Measurements from ENCODE around the gene QTRT2.

Gene QTRT2

DNA sequence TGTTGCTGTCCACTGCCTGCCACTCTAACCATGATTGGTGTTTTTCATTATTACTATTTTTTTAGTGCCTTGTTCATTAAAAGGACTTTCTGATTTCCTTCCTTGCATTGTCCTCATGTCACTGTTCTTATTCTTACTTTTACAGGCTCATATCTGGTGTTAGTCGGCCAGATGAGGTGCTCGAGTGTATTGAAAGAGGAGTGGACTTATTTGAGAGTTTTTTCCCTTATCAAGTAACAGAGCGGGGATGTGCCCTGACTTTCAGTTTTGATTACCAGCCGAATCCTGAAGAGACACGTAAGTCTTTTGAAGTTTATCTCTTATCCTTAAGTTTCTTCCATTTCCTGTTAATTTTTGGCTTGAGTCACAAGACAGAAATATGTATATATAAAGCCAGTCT is 23.2 kb downstream of the QTRT2 start:
- DNase-seq (ENCODE audit: low spot score) = no peak

DNA sequence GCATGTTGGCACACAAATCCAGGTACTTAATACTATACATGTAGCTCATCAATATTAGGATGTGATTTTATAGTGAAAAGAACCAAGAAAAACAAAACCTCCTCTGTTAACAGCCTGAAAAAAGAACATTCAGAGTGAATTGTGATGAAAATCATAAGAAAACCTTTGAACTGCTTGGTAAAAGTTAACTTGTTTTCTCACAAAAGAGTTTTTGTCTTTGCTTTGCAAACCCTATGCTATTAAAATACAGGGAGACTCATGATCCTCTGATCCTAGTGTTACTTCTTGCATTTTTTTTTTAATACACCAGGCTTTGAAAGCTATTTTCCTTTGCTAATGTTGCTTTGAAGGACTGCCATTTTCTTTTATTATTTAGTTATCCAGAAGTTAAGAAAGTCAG is 23.7 kb downstream of the QTRT2 start:
- no peak for DNase-seq (ENCODE audit: low spot score)

DNA sequence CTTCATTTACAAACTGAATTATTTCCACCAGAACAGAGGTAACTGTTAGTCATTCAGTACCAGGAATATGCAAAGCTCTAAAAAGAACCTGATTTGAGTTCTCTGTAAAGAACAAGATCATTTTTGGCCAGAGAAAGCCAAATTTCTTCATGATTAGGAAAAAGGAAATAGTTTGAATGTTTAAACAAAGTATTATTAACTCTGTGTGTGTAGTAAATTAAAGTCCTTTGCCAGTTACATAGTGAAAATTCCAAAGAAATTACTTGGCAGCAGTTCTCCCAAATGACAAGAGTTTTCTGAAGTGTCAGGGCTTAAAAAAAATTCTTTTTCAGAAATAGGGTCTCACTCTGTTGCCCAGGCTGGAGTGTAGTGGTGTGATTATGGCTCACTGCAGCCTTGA is 24.5 kb downstream of the QTRT2 start:
- DNase-seq (ENCODE audit: low spot score) = no peak

DNA sequence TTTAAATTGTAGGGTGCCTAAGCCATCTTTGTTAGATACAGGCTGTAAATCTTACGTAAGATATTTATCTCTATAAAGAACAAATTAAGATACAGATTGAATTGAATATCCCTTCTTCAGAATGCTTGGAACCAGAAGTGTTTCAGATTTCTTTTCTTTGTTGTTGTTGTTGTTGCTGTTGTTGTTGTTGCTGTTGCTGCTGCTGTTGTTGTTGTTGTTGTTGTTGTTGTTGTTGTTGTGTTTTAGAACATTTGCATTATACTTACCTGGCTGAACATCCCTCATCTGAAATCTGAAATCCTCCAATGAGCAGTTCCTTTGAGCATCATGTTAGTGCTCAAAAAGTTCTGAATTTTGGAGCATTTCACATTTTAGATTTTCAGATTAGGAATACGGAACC is 26.6 kb downstream of the QTRT2 start:
- no peak for DNase-seq (ENCODE audit: low spot score)

DNA sequence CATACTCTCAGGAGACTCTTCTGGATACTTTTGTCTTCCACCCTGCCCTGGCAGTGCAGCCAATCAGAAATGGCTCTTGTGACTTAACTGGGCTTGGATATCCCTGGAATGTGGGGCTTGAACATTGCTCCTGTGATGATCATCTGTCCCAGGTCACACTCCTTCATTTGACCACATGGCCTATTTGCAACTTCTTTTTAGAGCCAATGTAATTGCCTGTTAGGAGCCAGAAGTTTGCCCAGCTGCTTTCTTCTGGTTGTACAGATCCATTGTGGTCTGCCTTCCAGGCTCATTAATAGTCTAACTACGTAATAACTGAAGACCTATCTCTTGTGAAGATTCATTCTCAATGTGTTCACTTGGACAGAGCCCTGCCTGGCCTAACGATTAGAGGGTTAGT is 29.8 kb downstream of the QTRT2 start:
- no peak for DNase-seq (ENCODE audit: low spot score)

DNA sequence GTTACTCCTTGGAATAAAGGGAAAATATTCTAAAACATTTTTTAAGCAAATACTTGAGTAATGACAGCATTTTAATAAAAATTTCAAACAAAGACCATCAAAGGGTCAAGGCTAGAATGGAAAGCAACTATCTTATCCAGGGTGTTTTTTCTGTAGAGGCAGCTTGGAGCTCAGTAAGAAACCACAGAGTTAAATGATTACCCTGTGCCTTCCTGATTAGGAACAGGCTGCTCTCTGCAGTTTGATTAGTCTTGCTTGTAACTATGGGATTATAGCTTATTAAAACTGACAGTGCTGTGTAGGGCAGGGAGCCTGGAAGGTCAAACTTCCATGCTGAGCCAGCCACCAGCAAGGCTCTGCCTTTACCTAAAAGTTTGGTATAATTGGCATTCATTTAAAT is 33.1 kb downstream of the QTRT2 start:
- no peak for DNase-seq (ENCODE audit: low spot score)

DNA sequence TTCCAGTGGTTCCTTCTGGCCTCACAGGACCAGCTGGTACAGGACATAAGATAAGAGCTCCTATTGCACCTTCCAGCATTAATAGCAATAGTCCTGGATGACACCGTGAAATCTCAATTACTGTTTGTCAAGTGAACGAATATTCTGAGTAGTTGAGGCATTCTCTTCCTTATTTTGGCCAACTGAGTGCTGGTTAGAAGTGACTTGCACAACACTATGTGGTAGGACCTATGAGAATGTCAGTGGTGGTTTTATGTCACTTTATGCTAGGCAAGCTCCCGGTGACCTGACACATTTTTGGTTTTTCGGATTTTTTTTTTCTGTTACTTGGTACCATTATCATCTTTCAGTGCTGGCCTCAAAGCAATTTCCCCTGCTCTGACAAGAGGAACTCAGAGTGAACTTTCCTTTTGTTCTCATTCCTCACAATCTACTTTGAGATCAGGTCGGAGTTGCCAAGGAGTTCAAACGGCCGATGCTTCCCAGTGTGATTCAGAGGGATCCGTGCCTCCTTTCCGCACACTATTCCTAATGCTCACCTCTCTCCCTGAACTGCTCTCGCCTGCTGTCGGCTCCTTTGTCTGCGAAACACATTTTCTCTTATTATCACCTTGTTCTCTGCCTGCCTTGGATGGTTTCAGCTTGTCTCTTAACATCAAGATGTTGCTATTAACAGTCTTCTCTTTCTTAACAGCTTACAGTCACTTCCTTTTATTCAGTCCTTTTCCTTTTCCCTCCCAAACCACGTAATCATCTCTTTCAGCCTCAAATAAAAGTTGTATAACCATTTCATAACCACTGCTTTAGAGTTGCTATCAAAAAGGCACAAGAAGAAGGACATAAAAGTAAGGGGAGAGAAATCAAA is 35.8 kb downstream of the QTRT2 start:
- no peak for DNase-seq (ENCODE audit: low spot score)

DNA sequence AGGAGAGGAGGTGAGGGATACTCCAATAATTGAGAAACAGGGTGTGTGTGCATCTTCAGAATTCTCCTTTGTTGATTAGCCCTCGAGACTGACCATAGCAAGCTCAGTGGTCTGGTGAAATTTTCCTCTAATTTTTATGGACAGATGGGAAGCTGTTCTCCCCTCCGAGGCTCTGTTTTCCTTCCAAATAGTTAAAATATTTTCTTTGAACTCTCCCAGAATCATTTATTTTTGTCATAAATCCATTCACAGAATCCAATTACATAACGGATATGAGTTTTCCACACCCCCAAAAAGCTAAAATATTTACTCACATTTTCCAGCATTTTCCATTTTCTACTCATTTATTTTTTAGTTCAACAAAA is 36.5 kb downstream of the QTRT2 start:
- no peak for DNase-seq (ENCODE audit: low spot score)

DNA sequence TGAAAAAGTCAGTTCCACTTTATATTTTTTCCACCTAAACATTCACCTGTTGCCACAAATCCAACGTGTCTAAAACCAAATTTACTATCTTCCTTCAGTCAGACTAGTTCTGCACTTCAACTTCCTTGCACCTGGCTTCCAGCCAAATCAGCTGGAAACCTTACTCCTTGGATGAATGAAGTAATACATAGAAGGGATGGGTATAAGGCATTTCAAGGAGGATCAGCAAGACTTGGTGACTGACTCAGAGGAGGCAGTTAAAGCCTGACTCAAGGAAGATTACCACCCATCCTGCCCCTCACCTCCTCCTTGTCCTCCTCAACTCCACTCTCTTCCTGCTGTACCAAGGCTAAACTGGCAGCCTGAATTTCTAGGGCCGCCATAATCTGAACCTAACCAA is 37.1 kb downstream of the QTRT2 start:
- DNase-seq (ENCODE audit: low spot score) = peak; percentile 22

DNA sequence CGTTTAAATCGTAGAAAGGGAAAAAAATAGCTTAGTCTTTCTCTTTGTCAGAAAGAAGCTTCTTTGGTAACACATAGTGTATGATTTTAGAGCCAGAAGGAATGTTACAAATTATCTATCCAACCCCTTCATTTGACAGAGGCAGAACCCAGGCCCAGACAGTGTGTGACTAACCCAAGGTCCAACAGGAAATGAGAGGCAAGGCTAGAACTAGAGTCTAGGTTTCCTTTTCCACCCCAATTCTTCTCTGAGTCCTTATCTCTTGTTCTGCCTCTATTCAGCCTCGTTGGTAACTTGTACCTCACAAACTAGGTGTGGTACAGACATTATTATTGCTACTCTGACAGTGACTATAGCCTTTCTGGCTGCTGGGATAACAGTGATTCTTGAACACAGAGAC is 39.3 kb downstream of the QTRT2 start:
- DNase-seq (ENCODE audit: low spot score) = no peak

DNA sequence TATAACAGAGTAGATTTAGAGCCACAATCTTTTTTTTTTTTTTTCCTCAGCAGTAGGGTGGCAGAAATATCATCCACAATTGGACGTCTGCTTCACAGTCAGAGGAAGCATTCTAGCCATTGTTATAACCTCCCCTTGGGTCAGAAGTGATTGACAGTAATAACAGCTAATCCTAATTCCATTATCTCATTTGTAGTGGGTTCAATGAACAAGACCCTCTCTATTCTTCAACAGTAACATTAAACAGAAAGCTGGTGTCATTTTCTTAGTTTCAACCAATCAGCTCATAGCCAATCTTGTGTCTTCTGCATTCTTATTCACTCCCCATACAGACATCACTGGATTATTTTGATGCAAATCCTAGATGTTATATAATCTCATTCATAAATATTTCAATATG is 44.6 kb downstream of the QTRT2 start:
- no peak for DNase-seq (ENCODE audit: low spot score)

DNA sequence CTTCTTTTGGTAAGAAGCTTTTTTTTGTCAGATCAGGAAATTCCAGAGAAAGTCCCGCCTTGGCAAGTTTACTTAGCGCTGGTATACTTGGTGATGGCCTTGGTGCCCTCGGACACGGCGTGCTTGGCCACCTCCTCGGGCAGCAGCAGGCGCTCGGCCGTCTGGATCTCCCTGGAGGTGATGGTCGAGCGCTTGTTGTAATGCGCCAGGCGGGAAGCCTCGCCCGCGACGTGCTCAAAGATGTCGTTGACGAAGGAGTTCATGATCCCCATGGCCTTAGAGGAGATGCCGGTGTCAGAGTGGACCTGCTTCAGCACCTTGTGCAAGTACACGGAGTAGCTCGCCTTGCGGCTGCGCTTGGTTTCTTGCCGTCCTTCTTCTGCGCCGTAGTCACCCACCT is 46.6 kb downstream of the QTRT2 start:
- DNase-seq (ENCODE audit: low spot score) = no peak

DNA sequence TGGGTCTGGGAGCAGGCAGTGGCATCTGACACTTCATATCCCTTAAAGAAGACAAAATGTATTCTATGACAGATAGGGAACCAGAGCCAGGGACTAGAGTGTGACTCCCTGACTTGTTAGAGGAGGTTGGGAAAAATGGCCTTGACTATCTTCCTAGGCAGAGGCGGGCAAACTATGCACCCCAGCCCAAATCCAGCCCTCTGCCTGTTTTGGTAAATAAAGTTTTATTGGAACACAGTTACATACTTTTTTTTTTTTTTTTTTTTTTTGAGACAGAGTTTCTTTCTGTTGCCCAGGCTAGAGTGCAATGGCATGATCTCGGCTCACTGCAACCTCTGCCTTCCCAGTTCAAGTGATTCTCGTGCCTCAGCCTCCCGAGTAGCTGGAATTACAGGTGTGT is 47.3 kb downstream of the QTRT2 start:
- no peak for DNase-seq (ENCODE audit: low spot score)

DNA sequence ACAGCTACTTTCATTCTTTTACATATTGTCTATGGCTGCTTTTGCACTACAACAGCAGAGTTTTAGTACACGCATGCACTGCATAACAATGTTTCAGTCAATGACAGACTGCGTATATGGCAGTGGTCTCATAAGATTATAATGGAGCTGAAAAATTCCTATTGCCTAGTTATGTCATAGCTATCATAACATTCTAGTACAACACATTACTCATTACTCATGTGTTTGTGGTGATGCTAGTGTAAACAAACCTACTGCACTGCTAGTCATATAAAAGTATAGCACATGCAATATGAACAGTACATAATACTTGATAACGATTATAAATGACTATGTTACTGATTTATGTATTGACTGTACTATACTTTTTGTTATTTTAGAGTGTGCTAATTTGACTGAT is 47.9 kb downstream of the QTRT2 start:
- no peak for DNase-seq (ENCODE audit: low spot score)

DNA sequence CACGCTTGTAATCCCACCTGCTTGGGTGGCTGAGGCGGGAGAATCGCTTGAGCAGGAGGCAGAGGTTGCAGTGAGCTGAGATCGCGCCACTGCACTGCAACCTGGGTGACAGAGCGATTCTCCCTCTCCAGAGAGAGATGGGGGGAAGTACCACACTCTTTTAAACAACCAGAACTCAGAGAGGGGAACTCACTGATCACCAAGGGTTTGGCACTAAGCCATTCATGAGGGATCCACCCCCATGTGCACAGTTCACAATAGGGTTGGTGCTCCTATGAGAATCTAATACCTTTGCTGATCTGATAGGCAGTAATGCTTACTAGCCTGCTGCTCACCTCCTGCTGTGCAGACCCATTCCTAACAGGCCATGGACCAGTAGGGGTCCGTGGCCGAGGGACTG is 51.6 kb downstream of the QTRT2 start:
- DNase-seq (ENCODE audit: low spot score) = no peak

DNA sequence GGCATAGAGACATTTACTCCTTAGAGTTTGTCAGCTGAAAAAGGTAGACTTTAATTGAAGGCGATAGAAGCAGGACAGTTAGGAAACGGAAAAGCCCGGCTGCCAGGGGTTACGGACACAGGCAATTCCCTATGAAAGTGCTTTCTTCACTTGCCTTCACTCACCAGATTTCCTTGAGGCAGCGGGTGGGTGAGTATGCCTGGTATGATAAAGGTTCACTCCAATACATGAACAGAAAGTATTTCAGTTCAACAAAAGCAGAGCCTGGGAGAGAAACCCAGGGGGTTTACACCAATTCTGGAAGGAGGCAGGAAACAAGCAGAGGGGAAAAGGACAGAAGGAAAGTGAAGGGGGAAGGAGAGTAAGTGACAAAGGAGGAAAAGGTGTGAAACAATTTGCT is 53.9 kb downstream of the QTRT2 start:
- DNase-seq (ENCODE audit: low spot score) = no peak

DNA sequence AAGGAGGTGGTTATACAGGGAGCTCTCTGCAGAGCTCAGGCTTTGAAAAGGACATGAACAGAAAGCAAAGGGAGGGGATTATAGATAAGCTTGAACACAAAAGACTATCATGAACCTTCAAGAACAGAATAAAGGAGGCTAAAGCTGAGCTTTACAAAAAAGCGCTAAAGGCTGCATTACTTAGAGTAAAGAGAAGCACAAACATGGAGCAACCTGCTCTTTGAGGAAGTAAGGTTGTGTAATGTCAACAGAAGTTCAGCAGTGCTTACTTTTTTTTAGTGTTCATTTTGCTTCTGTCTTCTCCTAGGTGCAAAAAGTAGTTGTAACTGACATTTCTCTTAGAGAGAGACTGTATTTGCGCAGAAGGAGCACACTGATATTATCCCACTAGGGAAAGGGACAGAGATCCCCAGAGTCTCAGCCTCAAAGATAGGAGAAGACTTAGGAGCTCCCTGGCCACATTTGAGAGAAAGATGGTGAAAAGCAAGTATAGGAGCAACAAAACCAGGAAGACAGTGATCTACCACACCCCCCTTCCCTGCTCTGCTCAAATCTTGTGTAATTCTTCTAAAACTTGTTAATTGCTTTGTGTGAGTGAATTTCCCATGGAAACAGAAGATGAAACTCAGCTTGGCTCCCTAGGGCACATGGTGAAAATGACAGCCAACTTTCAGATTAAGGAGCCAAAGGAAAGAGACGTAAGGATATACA is 54.7 kb downstream of the QTRT2 start:
- DNase-seq (ENCODE audit: low spot score) = no peak

DNA sequence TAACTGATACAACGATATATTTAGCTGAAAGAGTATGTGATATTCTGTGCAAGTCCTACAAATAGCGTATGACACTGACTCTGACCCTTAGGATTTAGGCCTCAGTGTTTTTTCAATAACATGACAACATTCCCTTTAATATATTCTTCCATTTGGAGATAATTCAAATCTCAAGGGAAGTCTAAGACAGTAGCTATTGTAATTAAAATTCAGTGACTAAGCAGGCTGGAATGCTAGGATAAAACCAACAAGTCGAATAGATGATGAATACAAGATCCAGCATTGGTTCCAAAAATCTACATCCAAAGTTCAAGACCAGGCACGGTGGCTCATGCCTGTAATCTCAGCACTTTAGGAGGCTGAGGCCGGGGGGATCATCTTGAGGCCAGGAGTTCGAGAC is 56.2 kb downstream of the QTRT2 start:
- DNase-seq (ENCODE audit: low spot score) = no peak

DNA sequence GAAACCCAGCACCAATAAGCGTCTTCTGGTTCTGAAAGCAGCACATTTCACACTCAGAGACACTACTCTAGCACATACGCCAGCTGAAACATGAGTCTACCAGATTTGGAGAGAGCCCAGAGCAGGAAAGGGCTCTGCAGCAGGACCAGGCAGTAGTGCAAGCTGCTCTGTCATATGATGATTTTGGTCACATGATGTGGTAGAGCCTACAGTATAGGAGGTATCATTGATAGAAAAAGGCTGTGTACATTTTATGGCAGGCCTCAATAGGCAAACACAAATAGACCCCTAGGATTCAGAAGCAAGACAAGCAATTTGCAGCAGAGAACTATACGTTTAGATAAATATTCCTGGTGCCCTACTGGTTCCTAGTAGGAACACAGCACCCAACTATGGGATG is 58.2 kb downstream of the QTRT2 start:
- DNase-seq (ENCODE audit: low spot score) = no peak

DNA sequence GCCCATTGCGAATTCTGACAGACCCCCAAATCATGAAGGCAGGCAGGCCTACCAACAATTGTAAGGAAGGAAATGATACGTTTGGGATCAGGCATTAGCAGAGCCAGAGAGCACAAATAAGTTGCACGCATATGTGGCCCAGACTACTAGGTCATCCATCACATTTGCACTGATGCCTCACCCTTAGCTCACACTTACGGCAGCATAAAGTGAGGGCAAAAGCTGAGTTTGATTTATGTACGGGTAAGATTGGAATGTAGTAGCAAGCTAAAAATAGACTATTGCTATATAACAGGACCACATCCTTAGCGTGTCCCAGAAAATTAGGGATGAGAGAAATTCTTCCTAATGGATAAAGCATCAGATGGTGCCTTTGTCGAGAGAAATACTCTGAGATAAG is 58.6 kb downstream of the QTRT2 start:
- no peak for DNase-seq (ENCODE audit: low spot score)

DNA sequence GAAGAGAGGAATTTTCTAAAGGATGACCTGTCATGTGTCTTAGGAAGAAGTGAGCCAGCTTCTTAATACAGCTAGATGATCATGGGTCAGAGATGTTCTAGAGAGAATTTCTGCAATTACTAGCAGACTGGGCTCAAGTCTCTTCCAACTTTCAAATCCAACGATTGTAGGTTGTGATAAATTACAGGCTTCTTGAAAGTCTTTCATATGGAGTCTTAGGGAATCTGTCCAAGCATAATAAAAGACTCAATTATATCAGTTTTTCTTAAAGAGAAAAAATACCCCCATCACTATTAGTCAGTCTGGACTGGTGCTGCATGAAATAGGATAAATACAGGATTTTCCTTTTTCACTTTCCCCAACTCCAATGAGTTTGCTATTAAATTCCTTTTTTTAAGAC is 63.2 kb downstream of the QTRT2 start:
- DNase-seq (ENCODE audit: low spot score) = no peak

DNA sequence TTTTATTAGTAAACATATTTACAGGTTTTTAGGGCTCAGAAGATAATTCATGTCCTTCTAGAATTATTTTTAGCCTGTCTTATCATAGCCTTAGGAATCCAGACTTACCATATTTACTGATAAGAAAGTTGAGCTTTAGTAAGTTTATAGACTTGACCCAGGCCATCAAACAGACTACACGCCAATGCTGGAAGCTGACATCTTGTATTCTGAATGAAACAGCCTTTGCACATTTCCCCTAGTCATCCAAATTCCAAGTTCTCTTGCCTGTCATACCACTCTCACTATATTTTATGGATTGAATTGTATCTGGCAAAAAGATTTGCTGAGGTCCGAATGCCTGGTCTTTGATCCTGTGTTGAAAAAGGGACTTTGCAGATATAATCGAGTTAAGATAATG is 63.7 kb downstream of the QTRT2 start:
- no peak for DNase-seq (ENCODE audit: low spot score)

DNA sequence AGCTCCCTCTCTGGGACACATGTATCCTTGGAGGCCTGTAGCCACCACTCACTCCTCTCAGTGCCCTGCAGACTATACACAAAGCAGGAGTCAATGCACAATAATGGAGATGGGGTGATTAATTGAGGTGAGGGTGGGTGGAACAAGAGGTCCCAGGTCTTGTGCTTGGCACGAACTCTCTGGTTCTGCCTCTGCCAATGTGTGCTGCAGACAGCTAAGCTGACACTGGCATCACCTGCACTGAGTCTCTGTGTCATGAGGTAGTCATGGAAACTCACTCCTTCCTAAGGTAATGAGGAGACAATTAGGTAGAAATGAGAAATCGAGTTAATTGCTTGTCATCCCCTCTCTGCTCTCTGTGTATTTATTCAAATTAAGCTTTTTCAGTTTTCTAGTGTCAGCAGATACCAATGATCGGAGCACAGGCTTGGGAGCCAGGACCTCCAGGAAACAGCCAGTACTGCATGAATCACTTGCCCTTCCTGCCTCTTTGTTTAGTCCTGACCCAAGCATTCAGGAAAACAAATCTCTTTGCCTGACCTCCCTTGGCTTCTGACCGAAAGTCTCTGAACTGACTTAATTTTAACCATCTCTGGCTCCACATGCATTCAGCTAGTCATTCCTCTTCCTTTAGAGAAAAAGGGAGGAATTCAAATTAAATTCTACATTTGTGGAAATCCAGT is 65.6 kb downstream of the QTRT2 start:
- DNase-seq (ENCODE audit: low spot score) = no peak
